Middle frontal gyrus (tissue), 1 donor: ENCODE data around the gene NSMF.

Experiments
- DNase-seq: peaks from one replicate; pipeline ENCODE4 v3.0.0-alpha.2; 2015; ENCODE audit warnings: low spot score; ENCODE audit errors: extremely low spot score

The NSMF gene

DNA sequence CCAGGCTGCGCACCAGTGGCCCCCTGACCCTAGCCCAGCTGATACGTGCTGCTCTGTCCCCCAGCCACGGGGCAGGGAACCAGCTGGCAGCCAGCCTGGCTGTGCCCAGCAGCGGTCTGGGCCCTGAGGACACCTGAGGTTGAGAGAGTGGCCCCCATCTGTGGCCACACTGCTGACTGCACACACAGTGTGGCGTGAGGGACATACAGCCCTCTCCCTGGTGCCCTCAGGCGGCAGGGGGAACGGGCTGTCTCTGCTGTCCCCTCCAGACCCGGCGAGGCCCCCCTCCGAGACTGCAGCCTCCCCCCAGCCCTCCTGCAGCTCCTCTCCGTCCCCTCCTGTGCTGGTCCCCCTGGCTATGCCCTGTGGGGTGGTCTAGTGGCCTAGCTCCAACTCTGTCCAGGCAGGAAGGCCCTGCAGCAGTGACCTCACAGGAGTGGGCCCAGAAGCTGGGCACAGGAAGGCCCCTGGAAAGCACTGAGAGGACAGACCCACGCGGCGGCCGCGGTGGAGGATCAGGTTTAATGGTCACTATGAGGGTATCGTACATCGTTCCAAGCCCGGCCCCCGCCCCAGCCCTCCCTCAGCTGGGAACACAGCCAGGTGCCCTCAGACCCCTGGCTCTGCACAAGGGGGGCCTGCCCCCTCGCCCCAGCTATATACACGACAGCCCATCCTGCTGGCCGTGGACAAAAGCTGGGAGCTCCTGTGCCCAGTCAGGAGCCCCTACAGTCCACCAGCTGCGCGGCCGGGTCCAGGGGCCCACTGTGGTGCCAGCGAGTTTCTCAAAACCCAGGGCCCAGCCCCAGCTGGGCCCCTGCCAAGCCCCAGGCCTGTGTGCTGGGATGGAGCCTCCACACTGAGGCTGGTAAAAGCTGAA lies 11.2 kb downstream of the NSMF start:
- no peak for DNase-seq

DNA sequence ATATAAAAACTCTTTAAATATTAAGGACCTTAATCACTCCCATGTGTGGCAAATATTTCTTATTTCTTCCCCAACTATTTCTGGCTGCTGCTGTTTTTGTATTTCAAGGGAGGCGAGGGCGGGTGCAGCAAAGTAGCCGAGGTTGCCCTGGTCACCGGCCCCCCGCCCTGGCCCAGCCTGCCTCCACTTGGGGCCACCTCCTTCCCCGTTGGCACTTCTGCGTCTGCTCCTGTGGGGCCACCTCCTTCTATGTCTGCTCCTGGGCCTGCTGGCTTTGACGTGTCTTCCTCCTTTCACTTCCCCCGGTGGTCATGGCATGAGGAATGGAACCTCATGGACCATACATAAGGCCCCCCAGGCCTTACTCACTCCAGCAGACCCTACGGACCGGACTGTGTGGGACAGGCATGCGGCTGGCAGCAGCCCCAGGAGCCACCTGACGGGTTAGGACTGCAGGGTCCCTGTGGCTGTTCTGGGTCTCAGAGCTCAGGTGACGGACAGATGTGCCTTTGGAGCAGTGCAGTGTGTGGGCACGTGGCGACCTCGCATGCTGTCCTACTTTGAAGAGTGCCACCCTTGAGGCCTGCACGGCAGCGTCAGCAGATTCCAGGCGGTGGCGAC lies 12.2 kb downstream of the NSMF start:
- no peak for DNase-seq

DNA sequence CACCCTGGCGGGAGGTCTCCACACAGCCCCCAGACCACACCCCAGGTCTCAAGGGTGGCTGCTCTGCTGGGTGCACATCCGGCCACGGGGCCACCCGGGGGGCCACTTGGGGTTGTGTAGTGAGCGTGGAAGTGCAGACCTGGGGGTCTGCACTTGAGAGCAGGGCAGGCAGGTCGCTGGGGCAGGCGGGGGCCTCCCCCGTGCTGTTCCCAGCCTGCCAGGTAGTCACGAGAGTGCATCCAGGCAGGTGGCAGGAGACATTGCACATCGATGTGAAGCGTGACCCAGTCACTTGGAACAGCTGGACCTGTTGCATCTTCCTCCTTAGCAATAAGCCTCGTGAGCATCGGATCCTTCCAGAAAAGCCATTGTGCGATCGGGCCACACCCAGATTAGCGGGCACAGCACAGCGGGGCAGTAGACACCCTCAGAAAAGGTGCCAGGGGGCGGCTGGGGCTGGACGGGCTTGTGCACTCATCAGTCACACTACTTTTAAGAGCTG lies 13.2 kb downstream of the NSMF start:
- DNase-seq: no peak

DNA sequence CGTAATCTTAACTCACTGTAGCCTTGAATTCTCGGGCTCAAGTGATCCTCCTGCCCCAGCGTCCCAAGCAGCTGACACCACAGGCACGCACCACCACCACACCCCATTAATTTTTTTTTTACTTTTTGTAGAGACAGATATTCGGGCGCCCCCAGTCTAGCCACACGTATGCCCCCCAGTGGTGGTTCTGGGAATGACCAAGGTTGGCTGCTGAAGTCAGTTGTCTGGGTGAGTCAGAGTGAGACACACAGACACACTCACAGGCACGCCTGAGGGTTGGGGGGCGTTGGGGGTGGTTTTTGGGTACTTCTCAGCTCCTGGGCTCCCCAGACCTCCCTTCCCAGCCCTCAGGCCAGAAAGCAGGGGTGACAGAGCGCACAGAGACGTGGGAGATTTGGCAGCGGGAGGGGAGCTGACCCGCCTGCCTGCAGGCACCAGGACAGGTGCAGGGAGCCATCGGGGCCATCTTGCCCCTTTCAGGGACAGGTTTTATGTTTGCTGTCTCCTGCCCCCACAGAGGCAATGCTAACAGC lies 13.8 kb downstream of the NSMF start:
- peak; percentile 60 for DNase-seq

DNA sequence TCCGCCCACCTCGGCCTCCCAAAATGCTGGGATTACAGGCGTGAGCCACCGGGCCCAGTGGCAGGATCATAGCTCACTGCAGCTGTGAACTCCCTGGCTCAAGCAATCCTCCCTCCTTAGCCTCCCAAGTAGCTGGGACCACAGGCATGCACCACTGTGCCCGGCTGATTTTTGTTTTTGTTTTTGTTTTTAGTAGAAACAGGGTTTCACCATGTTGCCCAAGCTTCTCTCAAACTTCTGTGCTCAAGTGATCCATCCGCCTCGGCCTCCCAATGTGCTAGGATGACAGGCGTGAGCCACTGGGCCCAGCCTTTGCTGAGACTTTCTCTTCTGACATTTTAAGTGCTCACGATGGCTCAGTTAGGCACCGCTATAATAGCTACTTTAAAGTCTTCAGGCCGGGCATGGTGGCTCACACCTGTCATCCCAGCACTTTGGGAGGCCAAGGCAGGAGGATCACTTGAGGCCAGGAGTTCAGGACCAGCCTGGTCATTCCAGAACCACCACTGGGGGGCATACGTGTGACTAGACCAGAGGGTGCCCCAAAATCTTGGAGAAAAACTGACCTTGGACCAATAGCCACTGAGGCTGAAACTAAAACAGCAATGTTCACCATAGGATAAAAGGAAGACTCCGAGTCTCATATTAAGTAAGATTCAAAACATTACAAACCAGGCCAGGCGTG lies 14.9 kb downstream of the NSMF start:
- no peak for DNase-seq

DNA sequence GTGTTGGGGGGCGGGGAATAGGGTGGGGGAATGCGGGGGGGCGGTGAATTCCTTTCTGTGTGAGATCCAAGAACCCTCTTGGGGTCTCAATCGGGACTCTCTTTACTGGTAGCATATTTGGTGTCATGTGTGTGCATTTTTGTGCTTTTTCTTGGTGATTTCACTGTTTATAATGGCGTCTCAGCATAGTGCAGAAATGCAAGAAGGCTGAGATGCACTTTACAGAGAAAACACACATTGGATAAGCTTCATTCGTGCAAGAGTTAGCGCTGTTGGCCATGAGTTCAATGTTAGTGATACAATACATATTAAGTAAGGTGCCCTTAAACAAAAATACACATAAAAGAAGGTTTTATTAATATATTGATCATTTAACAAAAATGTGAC lies 17.2 kb downstream of the NSMF start:
- DNase-seq: no peak

DNA sequence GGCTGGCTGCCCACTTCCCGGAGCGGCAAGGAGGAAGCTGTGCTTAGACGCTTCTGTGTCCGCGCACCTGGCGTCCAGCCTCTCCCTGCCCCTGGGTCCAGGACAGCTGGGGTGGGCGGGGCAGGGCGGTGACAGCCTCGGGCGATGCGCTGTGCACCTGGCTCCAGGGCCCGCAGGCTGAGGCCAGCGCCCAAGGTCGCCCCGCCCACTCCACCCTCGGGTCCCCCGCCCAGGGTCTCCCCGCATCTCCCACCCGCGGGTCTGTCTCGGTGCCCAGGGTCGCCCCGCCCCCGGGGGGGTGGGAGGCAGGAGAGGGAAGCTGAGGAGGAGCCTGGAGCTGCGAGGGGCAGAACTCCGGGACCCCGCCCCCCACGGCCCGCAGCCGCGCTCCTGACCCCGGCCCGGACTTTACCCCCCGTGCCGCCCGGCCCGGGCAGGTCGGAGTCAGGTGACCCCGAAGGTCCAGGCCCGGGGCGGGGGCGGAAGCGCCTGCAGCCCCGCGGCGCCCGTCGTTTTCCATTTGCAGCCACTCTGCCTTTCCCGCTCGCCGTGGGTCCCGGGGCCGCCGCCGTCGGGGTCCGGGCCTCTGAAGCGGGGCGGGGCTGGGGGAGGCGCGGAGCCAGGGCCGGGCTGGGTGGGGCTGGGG lies 17.7 kb downstream of the NSMF start, which contains the start of gene ENTPD8:
Gene ENTPD8 (minus strand): TSS at position 69 of the 646 bp plus-strand sequence. CDS start 3,072 bp downstream, outside the sequence.
- DNase-seq: no peak

DNA sequence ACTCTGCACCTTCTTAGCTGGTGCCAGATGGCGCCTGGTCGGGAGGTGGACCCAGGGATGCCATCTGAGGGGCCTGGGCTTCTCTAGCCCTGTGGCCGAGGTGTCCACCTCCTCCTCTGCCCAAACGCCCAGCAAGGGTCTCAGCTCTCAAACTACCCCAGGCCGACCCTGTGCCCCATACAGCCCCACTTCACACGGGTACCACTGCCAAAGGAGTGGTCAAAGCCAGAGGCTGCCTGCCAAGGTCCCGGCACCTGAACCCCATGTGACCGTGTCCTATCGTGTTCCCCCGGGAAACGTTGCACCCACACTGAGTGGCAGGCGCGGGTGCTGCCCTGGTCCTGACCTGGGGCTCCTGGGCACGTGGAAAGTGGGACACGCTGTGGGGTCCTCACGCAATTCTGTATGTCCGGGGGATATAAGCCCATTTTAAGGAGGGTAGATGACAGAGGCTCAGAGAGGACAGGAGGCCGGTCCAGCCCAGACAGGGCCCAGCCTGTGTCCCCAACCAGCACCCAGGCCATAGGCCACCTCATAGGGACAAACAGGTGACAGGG lies 19.9 kb downstream of the NSMF start:
- DNase-seq: no peak

DNA sequence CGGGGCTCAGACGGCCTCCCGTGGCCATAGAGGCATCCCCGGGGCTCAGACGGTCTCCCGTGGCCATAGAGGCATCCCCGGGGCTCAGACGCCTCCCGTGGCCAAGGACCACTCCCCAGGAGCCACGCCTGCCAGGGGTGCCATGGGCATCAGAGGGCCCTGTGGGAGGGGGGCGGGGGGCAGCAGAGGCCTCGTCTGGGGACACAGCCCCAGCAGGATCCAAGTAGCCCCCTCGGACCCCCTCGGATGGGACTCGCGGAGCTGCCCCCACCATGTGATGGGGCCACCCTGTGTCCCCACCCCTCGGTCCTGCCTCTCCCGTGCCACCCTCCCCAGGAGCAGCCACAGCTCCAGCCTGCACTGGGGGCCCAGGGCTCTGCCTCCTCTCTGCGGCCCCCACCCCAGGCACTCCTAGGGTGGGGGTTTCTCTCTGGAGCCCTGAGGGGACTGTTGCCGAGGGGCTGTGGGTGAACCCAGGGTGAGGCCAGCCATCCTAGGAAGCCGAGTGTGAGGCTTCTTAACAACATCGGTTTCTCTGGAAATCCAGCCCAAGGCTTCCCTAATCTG lies 20.5 kb downstream of the NSMF start:
- no peak for DNase-seq

DNA sequence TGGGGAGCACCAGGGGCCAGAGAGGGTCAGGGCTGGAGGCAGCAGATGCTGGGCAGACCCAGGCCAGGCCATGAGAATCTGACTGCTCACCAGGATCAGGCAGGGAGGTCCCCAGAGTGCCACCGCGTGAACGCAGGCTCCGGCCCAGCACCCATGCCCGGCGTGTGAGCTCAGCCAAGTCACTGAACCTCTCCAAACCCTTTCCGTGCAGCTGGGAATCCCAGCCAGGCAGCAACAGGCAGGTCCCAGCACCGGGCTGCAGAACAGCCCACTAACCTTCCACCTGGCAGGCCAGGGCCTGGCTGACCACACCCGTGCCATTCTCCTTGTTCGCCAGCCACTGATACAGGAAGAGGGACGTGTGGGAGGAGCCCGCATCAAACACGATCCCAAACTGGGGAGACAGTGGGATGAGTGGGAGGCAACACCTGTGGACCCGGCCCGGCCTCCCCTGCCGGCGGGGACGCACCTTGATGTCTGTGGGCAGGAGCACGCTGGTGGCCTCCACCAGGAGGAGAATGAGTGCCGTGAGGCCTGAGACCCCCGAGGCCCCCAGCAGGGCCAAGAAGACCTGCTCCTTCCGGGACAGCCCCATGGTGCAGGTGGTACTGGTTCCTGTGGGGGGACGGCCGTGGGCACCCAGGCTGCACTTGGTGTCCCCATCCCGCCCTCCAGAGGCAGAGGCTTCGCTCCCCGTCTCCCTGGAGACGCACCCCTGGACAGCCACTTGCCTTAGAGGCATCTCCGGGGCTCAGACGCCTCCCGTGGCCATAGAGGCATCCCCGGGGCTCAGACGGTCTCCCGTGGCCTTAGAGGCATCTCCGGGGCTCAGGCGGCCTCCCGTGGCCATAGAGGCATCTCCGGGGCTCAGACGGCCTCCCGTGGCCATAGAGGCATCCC lies 21.2 kb downstream of the NSMF start:
- no peak for DNase-seq

DNA sequence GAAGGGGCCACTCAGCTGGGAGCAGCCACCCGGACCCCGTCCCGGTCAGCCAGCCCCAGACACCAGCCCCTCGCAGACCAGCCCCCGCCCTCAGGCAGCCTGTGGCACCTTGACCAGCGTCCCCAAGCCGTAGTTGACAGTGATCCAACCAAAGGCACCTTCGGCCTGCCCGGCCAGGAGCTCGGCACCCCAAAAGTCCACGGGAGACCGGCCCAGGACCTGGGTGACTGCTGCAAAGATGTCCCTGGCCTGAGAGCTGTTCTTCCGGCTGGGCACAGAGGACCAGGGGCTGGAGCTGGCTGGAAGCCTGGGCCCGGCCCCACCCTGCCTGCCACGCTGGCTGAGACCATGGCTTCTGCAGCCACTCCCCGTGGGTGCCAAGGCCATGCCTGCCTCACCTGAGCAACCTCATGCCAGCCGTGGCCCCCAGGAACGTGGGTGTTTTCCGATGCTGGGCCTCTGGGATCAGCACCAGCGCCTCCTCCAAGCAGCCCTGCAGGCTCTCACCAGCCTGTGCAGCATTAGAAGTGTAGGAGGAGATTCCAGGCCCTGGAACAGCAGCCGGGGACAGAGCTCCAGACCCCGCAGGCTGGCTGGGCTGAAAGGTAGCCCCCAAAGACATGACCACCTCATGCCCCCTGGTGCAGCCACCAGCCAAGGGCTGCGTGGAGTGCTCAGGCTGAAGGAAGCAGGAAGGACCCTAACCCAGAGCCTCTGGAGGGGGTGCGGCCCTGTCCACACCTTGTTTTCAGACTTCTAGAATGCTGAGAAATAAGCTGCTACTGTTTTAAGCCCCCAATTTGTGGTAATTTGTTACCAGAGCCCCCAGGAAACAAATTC lies 22.2 kb downstream of the NSMF start:
- no peak for DNase-seq

DNA sequence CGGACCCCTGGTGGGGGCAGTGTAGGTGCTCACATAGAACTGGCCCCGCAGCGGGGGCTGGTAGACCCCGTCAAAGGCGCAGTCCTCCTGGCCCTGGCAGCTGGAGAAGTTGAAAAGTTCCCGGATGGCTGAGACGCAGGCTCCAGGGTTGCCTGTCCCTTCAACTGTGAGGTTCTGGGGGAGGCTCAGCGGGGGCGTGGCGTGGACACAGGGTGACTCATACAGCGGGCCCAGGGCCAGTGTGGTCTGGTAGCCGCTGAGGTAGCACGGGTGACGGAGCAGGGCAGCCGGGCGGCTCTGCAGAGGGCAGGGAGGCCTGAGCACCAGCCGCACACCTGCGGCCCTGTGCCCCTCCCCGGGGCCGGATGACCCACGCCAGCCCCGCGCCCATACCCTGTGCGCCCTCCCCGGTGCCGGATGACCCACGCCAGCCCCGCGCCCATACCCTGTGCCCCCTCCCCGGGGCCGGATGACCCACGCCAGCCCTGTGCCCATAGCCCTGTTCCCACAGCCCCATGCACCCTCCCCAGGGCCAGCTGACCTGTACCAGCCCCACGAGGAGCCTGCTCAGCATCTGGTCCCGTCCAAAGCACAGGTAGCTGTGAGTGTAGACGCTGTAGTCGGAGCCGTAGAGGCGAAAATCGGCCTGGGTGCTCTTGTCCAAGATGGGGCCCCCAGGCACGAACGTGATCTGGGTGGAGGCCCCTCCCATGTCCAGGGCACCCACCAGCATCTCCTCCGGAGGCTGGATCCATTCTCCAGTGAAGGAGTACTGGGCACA lies 23.0 kb downstream of the NSMF start:
- DNase-seq: no peak

DNA sequence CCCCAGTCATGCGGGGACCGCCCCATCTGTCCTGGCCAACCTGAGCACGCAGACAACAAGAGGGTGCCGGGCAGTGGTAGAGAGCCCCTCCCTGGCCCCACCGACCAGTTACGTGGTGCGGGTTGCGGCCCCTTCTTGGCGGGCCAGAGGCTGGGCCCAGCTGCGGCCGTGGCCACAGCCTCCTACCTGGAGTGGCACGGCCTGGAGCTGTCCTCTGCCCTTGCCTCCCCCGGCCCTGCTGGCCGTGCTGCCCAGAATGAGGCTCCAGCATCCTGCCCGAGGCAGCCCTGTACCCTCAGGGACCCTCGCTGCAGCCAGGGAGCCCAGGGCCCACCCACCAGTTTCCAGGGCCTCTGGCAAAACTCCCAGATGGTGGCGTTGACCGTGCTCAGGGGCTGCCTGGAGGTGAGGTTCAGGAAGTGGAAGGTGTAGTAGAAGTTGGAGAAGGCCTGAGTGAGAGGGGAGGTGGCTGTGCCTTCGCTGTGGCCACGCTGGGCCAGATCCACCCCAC lies 23.7 kb downstream of the NSMF start:
- no peak for DNase-seq

DNA sequence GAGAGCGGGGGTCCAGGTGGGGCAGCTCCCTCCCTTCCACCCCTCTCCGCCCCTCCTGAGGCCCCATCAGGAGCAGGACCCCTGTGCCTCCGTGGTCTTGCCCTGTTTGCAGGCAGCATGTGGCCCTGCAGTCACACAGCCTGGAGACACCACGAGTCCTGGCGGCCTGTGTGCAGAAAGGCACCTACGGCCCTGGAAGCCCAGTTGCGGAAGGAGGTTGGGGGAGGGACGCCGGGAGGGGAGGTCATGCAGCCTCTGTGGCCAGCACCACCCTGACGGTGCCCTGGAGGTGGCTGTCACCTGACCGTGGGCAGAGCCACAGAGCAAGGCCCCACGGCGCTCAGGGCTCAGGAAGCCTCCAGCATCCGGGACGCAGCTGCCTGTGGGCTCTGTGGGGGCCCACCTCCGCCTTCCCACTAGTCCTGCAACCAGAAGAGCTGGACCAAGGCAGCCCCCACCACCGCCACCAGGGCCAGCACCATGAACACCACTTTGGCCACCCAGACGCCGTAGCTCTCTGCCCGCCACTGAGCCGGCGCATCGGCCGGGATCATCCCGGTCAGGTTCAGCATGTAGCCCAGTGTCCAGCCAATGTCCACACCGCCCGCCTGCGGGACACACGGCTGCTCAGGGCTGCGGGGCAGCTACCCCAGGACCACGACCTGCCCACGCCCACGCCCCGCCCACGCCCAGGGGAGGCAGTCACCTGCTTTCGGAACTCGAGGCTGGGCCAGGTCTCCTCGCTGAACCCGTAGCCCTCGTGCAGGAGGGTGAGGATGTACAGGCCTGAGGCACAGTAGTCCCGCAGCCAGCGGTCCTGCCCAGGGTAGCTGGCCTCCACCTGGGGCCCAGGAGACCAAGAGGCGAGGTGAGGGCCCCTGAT lies 24.4 kb downstream of the NSMF start:
- no peak for DNase-seq

DNA sequence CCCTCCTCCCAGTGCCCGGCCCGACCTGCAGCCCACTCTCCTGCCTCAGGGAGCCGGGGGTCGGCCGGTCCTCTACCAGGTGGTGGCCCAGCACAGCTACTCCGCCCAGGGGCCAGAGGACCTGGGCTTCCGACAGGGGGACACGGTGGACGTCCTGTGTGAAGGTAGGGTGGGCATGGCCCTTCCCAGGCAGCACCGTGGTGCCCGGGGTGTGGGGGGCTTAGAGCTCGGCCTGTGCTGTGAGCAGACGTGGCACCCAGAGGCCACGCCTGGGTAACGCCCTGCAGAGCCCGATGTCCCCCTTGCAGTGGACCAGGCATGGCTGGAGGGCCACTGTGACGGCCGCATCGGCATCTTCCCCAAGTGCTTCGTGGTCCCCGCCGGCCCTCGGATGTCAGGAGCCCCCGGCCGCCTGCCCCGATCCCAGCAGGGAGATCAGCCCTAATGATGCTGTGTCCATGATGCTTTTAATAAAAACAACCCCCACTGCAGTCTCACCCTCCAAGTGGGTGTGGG lies 25.2 kb downstream of the NSMF start:
- DNase-seq: no peak

DNA sequence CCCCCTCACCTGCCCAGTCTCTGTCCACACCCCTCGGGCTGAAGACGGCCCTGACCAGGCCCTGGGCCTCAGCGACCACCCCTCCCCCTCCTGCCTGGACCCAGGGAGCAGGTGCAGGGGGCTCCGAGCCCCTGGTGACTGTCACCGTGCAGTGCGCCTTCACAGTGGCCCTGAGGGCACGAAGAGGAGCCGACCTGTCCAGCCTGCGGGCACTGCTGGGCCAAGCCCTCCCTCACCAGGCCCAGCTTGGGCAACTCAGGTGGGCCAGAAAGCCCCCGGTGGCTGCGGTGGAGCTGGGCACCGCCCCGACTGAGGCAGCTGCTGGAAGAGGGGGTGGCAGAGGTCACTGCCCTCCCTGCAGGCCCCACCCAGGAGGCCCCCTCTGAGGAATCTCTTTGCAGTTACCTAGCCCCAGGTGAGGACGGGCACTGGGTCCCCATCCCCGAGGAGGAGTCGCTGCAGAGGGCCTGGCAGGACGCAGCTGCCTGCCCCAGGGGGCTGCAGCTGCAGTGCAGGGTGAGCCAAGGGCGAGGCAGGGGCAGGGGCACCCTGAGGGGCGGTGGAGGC lies 25.7 kb downstream of the NSMF start:
- DNase-seq: no peak
